Activated CD8-positive, alpha-beta T cell treated with anti-CD3 and anti-CD28 coated beads for 36 hours (primary cell): ENCODE measurements around the gene DNAH1. TPM values are rescaled to one million over a fixed set of nuclear protein-coding genes. Genes with fewer than 3 reads are reported as not detected.

Source experiments
- ATAC-seq: fragments of 200-7000 bp; cut with Tn5 transposase; one replicate; pipeline ENCODE4 v1.10.0; 2021; ENCODE audit warnings: mild to moderate bottlenecking, moderate library complexity
- CTCF ChIA-PET: fragments of 350-600 bp; sonication (Branson Sonifier 250); formaldehyde crosslinking; loops from one replicate; lab custom pipeline; 2021; ENCODE audit warnings: antibody characterized with exemption; lab: Charles Lee
- POLR2A ChIA-PET: fragments of 350-600 bp; sonication (Branson Sonifier 250); formaldehyde crosslinking; loops from one replicate; lab custom pipeline; 2021; ENCODE audit warnings: antibody characterized with exemption; lab: Charles Lee
- DNase-seq: peaks from one replicate; pipeline ENCODE4 v3.0.0-alpha.2; 2020
- H3K27ac Mint-ChIP-seq: one replicate; pipeline ENCODE4 v1.8.0; 2021; ENCODE audit warnings: mild to moderate bottlenecking, mixed read lengths
- H3K27me3 Mint-ChIP-seq: one replicate; pipeline ENCODE4 v1.8.0; 2021; ENCODE audit warnings: mixed read lengths
- H3K36me3 Mint-ChIP-seq: one replicate; pipeline ENCODE4 v1.8.0; 2021; ENCODE audit warnings: low read depth, mixed read lengths
- H3K4me1 Mint-ChIP-seq: one replicate; pipeline ENCODE4 v1.8.0; 2021; ENCODE audit warnings: low read depth, mixed read lengths
- H3K4me3 Mint-ChIP-seq: one replicate; pipeline ENCODE4 v1.8.0; 2021; ENCODE audit warnings: mild to moderate bottlenecking, moderate library complexity, mixed read lengths
- H3K9me3 Mint-ChIP-seq: one replicate; pipeline ENCODE4 v1.8.0; 2021; ENCODE audit warnings: mixed read lengths
- CTCF ChIP-seq: fragments of 200-600 bp; IDR thresholded peaks from one replicate; pipeline ENCODE4 v1.8.0; 2022; ENCODE audit warnings: antibody characterized with exemption, mild to moderate bottlenecking
- intact Hi-C: fragments of 100-400 bp; cut with micrococcal nuclease; formaldehyde crosslinking; loops from one replicate; pipeline ENCODE4 v1.10.0; 2022
- total RNA-seq, 2 experiments: library from RNA; stranded (reverse); gene quantifications; one replicate each; pipeline ENCODE4 v1.2.3, GENCODE V29; 2021

Gene DNAH1
- total RNA-seq, 2 experiments from 2014 or later, result 9.2 to 10.2 TPM

DNA sequence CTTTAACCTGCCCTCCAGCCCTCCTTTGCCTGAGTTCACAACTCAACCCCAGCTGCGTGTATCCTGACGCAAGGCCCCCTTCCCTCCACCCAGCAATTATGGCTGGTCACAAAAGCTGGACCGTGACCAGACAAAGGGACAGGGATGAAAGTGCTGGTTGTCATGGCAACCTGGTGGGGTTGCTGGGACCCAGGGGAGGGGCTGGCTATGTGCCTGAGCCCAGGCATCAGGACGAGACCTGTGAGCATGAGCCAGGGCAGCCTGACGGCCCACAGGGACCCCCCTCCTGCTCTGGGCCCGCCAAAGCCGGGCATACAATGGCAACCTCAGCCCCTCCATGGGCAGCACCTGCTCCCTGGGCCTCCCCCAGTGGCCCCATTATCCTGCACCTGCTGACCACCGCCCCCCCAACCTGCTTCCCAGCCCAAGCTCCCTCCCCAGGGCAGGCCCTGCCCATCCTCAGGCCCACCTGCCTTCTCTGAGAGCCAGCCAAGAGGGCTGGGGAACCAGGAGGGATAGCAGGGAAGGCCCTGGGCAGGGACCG is 4.5 kb upstream of the DNAH1 start:
- Mint-ChIP-seq H3K4me1 (peaks cover 68% of the 10 kb centered on the region), H3K27me3 (no peaks in the 10 kb centered on the region), H3K27ac (peak overlapping the region; percentile 81), H3K9me3 (no peaks in the 10 kb centered on the region), H3K4me3 (no peak overlapping the region), H3K36me3 (peaks cover 3% of the 10 kb centered on the region)
- ChIA-PET CTCF (interaction anchor here (1.0 to 2.7 kb wide), 4 partner anchors 27 to 135 kb away, joined by 3 to 19 read pairs (median 6); no protein-coding TSS in a partner anchor), POLR2A (interaction anchor here (1.3 to 1.9 kb wide), 2 partner anchors 34 to 92 kb away, joined by 4 to 5 read pairs; partner anchors contain the start of gene WDR82)
- TF ChIP-seq CTCF, result no peak
- DNase-seq (no peak), ATAC-seq (no peak)
- intact Hi-C loops, result no loop called here

DNA sequence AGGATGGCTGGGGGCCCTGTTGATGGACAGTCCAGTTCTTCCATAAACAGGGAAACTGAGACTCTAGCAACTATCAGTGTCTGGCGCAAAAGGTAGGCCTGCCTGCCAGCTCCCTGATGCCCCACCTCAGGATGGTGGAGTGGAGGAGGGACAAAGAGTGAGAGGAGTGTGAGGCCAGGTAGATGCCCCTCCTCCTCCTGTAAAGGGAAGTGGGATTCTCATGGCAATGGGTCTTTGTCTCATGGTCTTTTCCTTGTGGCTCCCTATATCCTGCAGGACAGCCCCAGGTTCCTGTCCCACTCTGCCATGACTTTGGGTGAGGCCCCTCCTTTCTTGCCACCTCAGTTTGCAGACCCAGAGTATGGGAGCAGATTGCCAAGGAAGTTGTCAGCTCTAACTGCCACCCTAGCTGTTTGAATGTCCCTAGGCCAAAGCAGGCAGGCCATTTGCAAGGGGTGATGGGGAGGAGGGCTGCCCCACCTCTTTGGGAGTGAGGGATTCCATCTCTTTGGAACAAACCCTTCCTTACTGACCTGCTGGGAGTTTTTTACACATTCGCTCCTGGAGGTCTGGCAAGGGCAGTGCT is 2.8 kb upstream of the DNAH1 start:
- Mint-ChIP-seq H3K27ac (peak overlapping the region; percentile 71), H3K27me3 (no peaks in the 10 kb centered on the region), H3K4me3 (no peak overlapping the region), H3K36me3 (peaks cover 3% of the 10 kb centered on the region), H3K4me1 (peaks cover 67% of the 10 kb centered on the region), H3K9me3 (no peaks in the 10 kb centered on the region)
- intact Hi-C loops, result no loop called here
- TF ChIP-seq CTCF, result no peak
- POLR2A ChIA-PET, result interaction anchor here (0.6 to 0.9 kb wide), 2 partner anchors 34 to 42 kb away, joined by 3 read pairs; no protein-coding TSS in a partner anchor
- CTCF ChIA-PET, result interaction anchor here (0.9 to 2.2 kb wide), 2 partner anchors 26 to 82 kb away, joined by 3 to 11 read pairs; no protein-coding TSS in a partner anchor
- DNase-seq (no peak), ATAC-seq (no peak)

DNA sequence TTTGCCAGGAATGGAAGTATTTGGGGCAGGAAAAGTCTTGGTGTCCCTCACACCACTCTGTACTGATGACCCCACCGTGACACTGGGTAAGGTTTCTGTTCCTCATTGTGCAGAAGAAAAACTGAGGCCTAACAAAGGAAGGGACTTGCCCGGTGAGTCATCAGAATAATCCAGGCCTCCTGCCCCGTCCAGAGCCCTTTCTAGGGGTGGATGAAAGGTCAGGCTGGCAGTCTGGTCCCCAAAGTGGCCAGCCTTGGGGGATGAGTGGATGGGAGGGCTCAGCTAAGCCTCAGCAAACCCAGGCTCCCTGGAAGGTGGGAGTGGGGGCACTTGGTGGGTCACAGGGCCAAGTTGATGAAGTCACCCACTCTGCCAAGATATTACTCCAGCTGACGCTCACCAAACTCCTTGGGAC is 2.3 kb upstream of the DNAH1 start:
- intact Hi-C loops, result no loop called here
- Mint-ChIP-seq H3K4me3 (no peak overlapping the region), H3K27ac (peak overlapping the region; percentile 71), H3K27me3 (no peaks in the 10 kb centered on the region), H3K36me3 (peaks cover 3% of the 10 kb centered on the region), H3K4me1 (peaks cover 63% of the 10 kb centered on the region), H3K9me3 (no peaks in the 10 kb centered on the region)
- ChIA-PET CTCF (interaction anchor here (2.2 kb wide), 1 partner anchor 26 kb away, joined by 11 read pairs; no protein-coding TSS in a partner anchor), POLR2A (interaction anchor here (0.6 kb wide), 1 partner anchor 34 kb away, joined by 3 read pairs; no protein-coding TSS in a partner anchor)
- ATAC-seq (peak; percentile 31), DNase-seq (peak; percentile 53)
- no peak for TF ChIP-seq CTCF

- peaks cover 3% of the 10 kb centered on the region for H3K36me3 Mint-ChIP-seq
- no peak for DNase-seq
- no peak for ATAC-seq
- no peak overlapping the region for H3K4me3 Mint-ChIP-seq
- peaks cover 63% of the 10 kb centered on the region for H3K4me1 Mint-ChIP-seq
- ChIA-PET POLR2A (no interaction called here), CTCF (interaction anchor here (1.1 to 2.2 kb wide), 2 partner anchors 24 to 25 kb away, joined by 3 to 11 read pairs; no protein-coding TSS in a partner anchor)
- no peaks in the 10 kb centered on the region for H3K9me3 Mint-ChIP-seq
- H3K27ac Mint-ChIP-seq, result peak overlapping the region; percentile 71
- H3K27me3 Mint-ChIP-seq, result no peaks in the 10 kb centered on the region
- intact Hi-C loops, result no loop called here
- no peak for TF ChIP-seq CTCF
These were observed 1.6 kb upstream of the DNAH1 start for GRCh38 chr3:52314489-52314888.

GRCh38 chr3:52315006-52315405 is 1.1 kb upstream of the DNAH1 start:
- Mint-ChIP-seq H3K4me1 (peaks cover 60% of the 10 kb centered on the region), H3K4me3 (no peak overlapping the region), H3K27me3 (no peaks in the 10 kb centered on the region), H3K9me3 (no peaks in the 10 kb centered on the region), H3K27ac (peak overlapping the region; percentile 71), H3K36me3 (peaks cover under 1% of the 10 kb centered on the region)
- DNase-seq (no peak), ATAC-seq (no peak)
- ChIA-PET POLR2A (interaction anchor here (0.6 kb wide), 1 partner anchor 19 kb away, joined by 3 read pairs; no protein-coding TSS in a partner anchor), CTCF (interaction anchor here (0.8 to 2.2 kb wide), 3 partner anchors 24 to 94 kb away, joined by 3 to 11 read pairs (median 3); no protein-coding TSS in a partner anchor)
- intact Hi-C loops, result no loop called here
- no peak for TF ChIP-seq CTCF
